GM12892 (cell line): ENCODE data around the gene EML1.

Experiments
- DNase-seq: peaks from one replicate; pipeline ENCODE4 v3.0.0; 2011; ENCODE audit not compliant: insufficient read length
- FAIRE-seq: peaks from 2 replicates; lab custom pipeline; 2011; peaks lifted over from hg19 to GRCh38; lab: Jason Lieb, UNC
- POLR2A ChIP-seq: IDR thresholded peaks from 2 replicates; pipeline ENCODE4 v1.6.1; 2011; ENCODE audit warnings: low read depth, low read length, control low read depth
- POLR2AphosphoS5 ChIP-seq: IDR thresholded peaks from 2 replicates; pipeline ENCODE4 v1.6.1; 2011; ENCODE audit warnings: low read depth, low read length, control low read depth
- TAF1 ChIP-seq: IDR thresholded peaks from 2 replicates; pipeline ENCODE4 v1.6.1; 2011; ENCODE audit warnings: low read depth, mild to moderate bottlenecking, control low read depth, low read length, borderline replicate concordance

EML1 gene

GRCh38 chr14:99812096-99812750, 19.0 kb downstream of the EML1 start:
- no peak for FAIRE-seq
- DNase-seq = no peak
- TF ChIP-seq POLR2AphosphoS5 (no peak), POLR2A (no peak)

- no peak for TF ChIP-seq TAF1
- TF ChIP-seq POLR2A = no peak
- no peak for TF ChIP-seq POLR2AphosphoS5
- FAIRE-seq = no peak
- DNase-seq = no peak
Measured at GRCh38 chr14:99812892-99813291, 19.7 kb downstream of the EML1 start.

- TF ChIP-seq POLR2A (no peak), TAF1 (no peak), POLR2AphosphoS5 (no peak)
- FAIRE-seq (no peak), DNase-seq (no peak)
Measured at GRCh38 chr14:99815696-99816095, 22.5 kb downstream of the EML1 start.

GRCh38 chr14:99816217-99816616, 23.0 kb downstream of the EML1 start:
- no peak for FAIRE-seq
- TF ChIP-seq TAF1 (no peak), POLR2AphosphoS5 (no peak), POLR2A (no peak)
- DNase-seq = no peak

- FAIRE-seq (no peak), DNase-seq (no peak)
- TF ChIP-seq POLR2A (no peak), POLR2AphosphoS5 (no peak), TAF1 (no peak)
Measured at GRCh38 chr14:99816642-99817041, 23.4 kb downstream of the EML1 start.

GRCh38 chr14:99817331-99817730, 24.1 kb downstream of the EML1 start:
- FAIRE-seq (no peak), DNase-seq (no peak)
- TF ChIP-seq TAF1 = no peak
- no peak for TF ChIP-seq POLR2A
- no peak for TF ChIP-seq POLR2AphosphoS5

GRCh38 chr14:99818503-99819036, 25.4 kb downstream of the EML1 start:
- TF ChIP-seq TAF1 = no peak
- no peak for TF ChIP-seq POLR2AphosphoS5
- no peak for TF ChIP-seq POLR2A
- DNase-seq (no peak), FAIRE-seq (no peak)

GRCh38 chr14:99819514-99819913, 26.3 kb downstream of the EML1 start:
- no peak for DNase-seq
- no peak for TF ChIP-seq POLR2A
- no peak for TF ChIP-seq TAF1
- TF ChIP-seq POLR2AphosphoS5 = no peak
- FAIRE-seq = no peak

- DNase-seq (no peak), FAIRE-seq (no peak)
- TF ChIP-seq POLR2AphosphoS5 = no peak
Measured at GRCh38 chr14:99820702-99821331, 27.6 kb downstream of the EML1 start.

GRCh38 chr14:99821519-99822508, 28.6 kb downstream of the EML1 start:
- DNase-seq = no peak
- no peak for FAIRE-seq
- no peak for TF ChIP-seq POLR2A
- no peak for TF ChIP-seq POLR2AphosphoS5
- TF ChIP-seq TAF1 = no peak

- DNase-seq (no peak), FAIRE-seq (no peak)
- no peak for TF ChIP-seq TAF1
- no peak for TF ChIP-seq POLR2A
- no peak for TF ChIP-seq POLR2AphosphoS5
Measured at GRCh38 chr14:99822800-99823455, 29.7 kb downstream of the EML1 start.
